Neural progenitor cell (in vitro differentiated cells): ENCODE data around the gene FBXW8.

Source experiments
- CTCF ChIP-seq: fragments of 200-600 bp; sonication (generic); IDR thresholded peaks from 2 replicates; pipeline ENCODE4 v1.5.1; 2017; ENCODE audit warnings: antibody characterized with exemption, mild to moderate bottlenecking
- EZH2 ChIP-seq: fragments of 200-600 bp; sonication (generic); IDR thresholded peaks from 2 replicates; pipeline ENCODE4 v1.6.1; 2017; ENCODE audit warnings: antibody characterized with exemption, mild to moderate bottlenecking, moderate library complexity

GRCh38 chr12:117019866-117020265 is 109.1 kb downstream of the FBXW8 start:
- TF ChIP-seq CTCF (no peak), EZH2 (no peak)
